CD4-positive, alpha-beta memory T cell (primary cell): ENCODE results near the gene MARCO. TPM values are rescaled to one million over a fixed set of nuclear protein-coding genes. Genes with fewer than 3 reads are reported as not detected.

Source experiments
- CTCF ChIA-PET: fragments of 350-600 bp; sonication (Branson Sonifier 250); formaldehyde crosslinking; loops from one replicate; lab custom pipeline; 2021; ENCODE audit warnings: inconsistent platforms; ENCODE audit not compliant: partially characterized antibody; lab: Charles Lee
- POLR2A ChIA-PET: fragments of 350-600 bp; sonication (Branson Sonifier 250); formaldehyde crosslinking; loops from one replicate; lab custom pipeline; 2021; ENCODE audit not compliant: partially characterized antibody; lab: Charles Lee
- DNase-seq, 5 donors: peaks; one replicate each; pipeline versions ENCODE4 v3.0.0 to v3.0.0-alpha.2; 2020 to 2022; ENCODE audit warnings: mixed read lengths in 1 of 5
- H3K27ac ChIP-seq: one replicate; pipeline ENCODE4 v1.7.0; 2013; ENCODE audit warnings: low read depth, low read length
- H3K27me3 ChIP-seq: 2 replicates; pipeline ENCODE4 v1.7.0; 2013; ENCODE audit warnings: mild to moderate bottlenecking, low read length, moderate library complexity; ENCODE audit not compliant: insufficient read depth
- H3K36me3 ChIP-seq: 2 replicates; pipeline ENCODE4 v1.7.0; 2013; ENCODE audit warnings: mild to moderate bottlenecking, low read length, moderate library complexity; ENCODE audit not compliant: insufficient read depth
- H3K4me1 ChIP-seq: 2 replicates; pipeline ENCODE4 v1.7.0; 2013; ENCODE audit warnings: mild to moderate bottlenecking, low read length, moderate library complexity; ENCODE audit not compliant: insufficient read depth
- H3K4me3 ChIP-seq, 2 donors: one replicate each; pipeline ENCODE4 v1.7.0; 2013; ENCODE audit warnings: low read length in 2 of 2, mild to moderate bottlenecking in 1 of 2
- H3K9me3 ChIP-seq, 2 donors: one replicate each; pipeline ENCODE4 v1.7.0; 2013; ENCODE audit warnings: low read length in 2 of 2, control low read depth in 1 of 2; ENCODE audit not compliant: control insufficient read depth in 1 of 2
- H3K27ac Mint-ChIP-seq, 7 donors: one replicate each; pipeline ENCODE4 v1.8.0; 2020 to 2021; ENCODE audit warnings: mixed read lengths in 7 of 7, mild to moderate bottlenecking in 6 of 7, inconsistent platforms in 3 of 7, moderate library complexity in 3 of 7
- H3K27me3 Mint-ChIP-seq, 2 donors: one replicate each; pipeline ENCODE4 v1.8.0; 2020 to 2021; ENCODE audit warnings: mixed read lengths in 2 of 2
- H3K36me3 Mint-ChIP-seq, 2 donors: one replicate each; pipeline ENCODE4 v1.8.0; 2020 to 2021; ENCODE audit warnings: mixed read lengths in 2 of 2, inconsistent platforms in 1 of 2, mild to moderate bottlenecking in 1 of 2
- H3K4me1 Mint-ChIP-seq, 4 donors: one replicate each; pipeline ENCODE4 v1.8.0; 2020 to 2021; ENCODE audit warnings: mixed read lengths in 4 of 4, mild to moderate bottlenecking in 1 of 4
- H3K4me3 Mint-ChIP-seq, 8 donors: one replicate each; pipeline ENCODE4 v1.8.0; 2020 to 2021; ENCODE audit warnings: mixed read lengths in 8 of 8, mild to moderate bottlenecking in 7 of 8, moderate library complexity in 6 of 8, inconsistent platforms in 3 of 8
- H3K9me3 Mint-ChIP-seq, 8 donors: one replicate each; pipeline ENCODE4 v1.8.0; 2020 to 2021; ENCODE audit warnings: mixed read lengths in 8 of 8, mild to moderate bottlenecking in 5 of 8, inconsistent platforms in 3 of 8, moderate library complexity in 1 of 8
- intact Hi-C: fragments of 100-400 bp; cut with micrococcal nuclease; formaldehyde crosslinking; loops from one replicate; pipeline ENCODE4 v1.15.1; 2023
- polyA plus RNA-seq, 2 donors: library from polyadenylated mRNA; unstranded; fragments of 300-500 nt; fragmentation: Illumina TruSeq; gene quantifications; one replicate each; pipeline ENCODE4 v1.2.3, GENCODE V29; 2021
- total RNA-seq, 2 experiments: library from RNA; stranded (reverse); gene quantifications; one replicate each; pipeline ENCODE4 v1.2.3, GENCODE V29; 2021

Gene MARCO
- total and polyA plus RNA-seq, 4 experiments from 2014 or later: 0.17 TPM; not detected in 3

GRCh38 chr2:119011162-119011909 is 69.3 kb downstream of the MARCO start:
- ChIA-PET CTCF (no interaction called here), POLR2A (no interaction called here)
- Mint-ChIP-seq H3K36me3 (no peaks in the 10 kb centered on the region), H3K27ac (no peak overlapping the region), H3K4me1 (peaks cover 0 to 1% (median 0%) of the 10 kb centered on the region in 4 donors), H3K9me3 (peaks cover 0 to 8% (median 0%) of the 10 kb centered on the region in 8 donors), H3K27me3 (peaks cover 19% of the 10 kb centered on the region in 2 donors), H3K4me3 (no peak overlapping the region)
- intact Hi-C loops: no loop called here
- no peaks in the 10 kb centered on the region for H3K36me3 ChIP-seq
- DNase-seq: no peak
- H3K4me1 ChIP-seq: no peaks in the 10 kb centered on the region
- H3K9me3 ChIP-seq: no peaks in the 10 kb centered on the region
- H3K27me3 ChIP-seq: no peaks in the 10 kb centered on the region
- no peak overlapping the region for H3K4me3 ChIP-seq
- H3K27ac ChIP-seq: no peak overlapping the region

GRCh38 chr2:119011910-119012209 is 69.9 kb downstream of the MARCO start:
- peaks cover 0 to 1% (median 0%) of the 10 kb centered on the region in 4 donors for H3K4me1 Mint-ChIP-seq
- peaks cover 0 to 8% (median 0%) of the 10 kb centered on the region in 8 donors for H3K9me3 Mint-ChIP-seq
- POLR2A ChIA-PET: no interaction called here
- Histone ChIP-seq H3K27ac (no peak overlapping the region), H3K27me3 (no peaks in the 10 kb centered on the region), H3K9me3 (no peaks in the 10 kb centered on the region), H3K4me1 (no peaks in the 10 kb centered on the region), H3K4me3 (no peak overlapping the region), H3K36me3 (no peaks in the 10 kb centered on the region)
- no peak for DNase-seq
- H3K27me3 Mint-ChIP-seq: peaks cover 19% of the 10 kb centered on the region in 2 donors
- intact Hi-C loops: no loop called here
- H3K27ac Mint-ChIP-seq: no peak overlapping the region
- H3K36me3 Mint-ChIP-seq: no peaks in the 10 kb centered on the region
- no peak overlapping the region for H3K4me3 Mint-ChIP-seq
- CTCF ChIA-PET: no interaction called here

- Histone ChIP-seq H3K27ac (no peak overlapping the region), H3K4me3 (no peak overlapping the region), H3K36me3 (no peaks in the 10 kb centered on the region), H3K4me1 (no peaks in the 10 kb centered on the region), H3K9me3 (no peaks in the 10 kb centered on the region), H3K27me3 (no peaks in the 10 kb centered on the region)
- CTCF ChIA-PET: no interaction called here
- DNase-seq: no peak
- H3K27ac Mint-ChIP-seq: peak overlapping the region in 1 of 7 donors; percentile 54
- POLR2A ChIA-PET: no interaction called here
- H3K4me3 Mint-ChIP-seq: no peak overlapping the region
- H3K27me3 Mint-ChIP-seq: peaks cover 19 to 20% of the 10 kb centered on the region in 2 donors
- peaks cover 0 to 1% (median 0%) of the 10 kb centered on the region in 4 donors for H3K4me1 Mint-ChIP-seq
- no peaks in the 10 kb centered on the region for H3K36me3 Mint-ChIP-seq
- peaks cover 0 to 7% (median 0%) of the 10 kb centered on the region in 8 donors for H3K9me3 Mint-ChIP-seq
- intact Hi-C loops: no loop called here
Observed at GRCh38 chr2:119012345-119013301, 70.6 kb downstream of the MARCO start.

GRCh38 chr2:119013671-119014070 is 71.7 kb downstream of the MARCO start:
- intact Hi-C loops: no loop called here
- H3K4me3 ChIP-seq: no peak overlapping the region
- DNase-seq: no peak
- no peaks in the 10 kb centered on the region for H3K4me1 ChIP-seq
- H3K36me3 Mint-ChIP-seq: no peaks in the 10 kb centered on the region
- ChIA-PET CTCF (no interaction called here), POLR2A (no interaction called here)
- no peaks in the 10 kb centered on the region for H3K27me3 ChIP-seq
- no peaks in the 10 kb centered on the region for H3K36me3 ChIP-seq
- peaks cover 0 to 9% (median 0%) of the 10 kb centered on the region in 8 donors for H3K9me3 Mint-ChIP-seq
- H3K4me3 Mint-ChIP-seq: no peak overlapping the region
- H3K9me3 ChIP-seq: no peaks in the 10 kb centered on the region
- peaks cover 17 to 21% of the 10 kb centered on the region in 2 donors for H3K27me3 Mint-ChIP-seq
- peaks cover 0 to 1% (median 0%) of the 10 kb centered on the region in 4 donors for H3K4me1 Mint-ChIP-seq
- no peak overlapping the region for H3K27ac ChIP-seq
- H3K27ac Mint-ChIP-seq: peak overlapping the region in 1 of 7 donors; percentile 39

GRCh38 chr2:119015845-119016244 is 73.9 kb downstream of the MARCO start:
- ChIA-PET POLR2A (no interaction called here), CTCF (no interaction called here)
- Histone ChIP-seq H3K4me3 (no peak overlapping the region), H3K4me1 (no peaks in the 10 kb centered on the region), H3K36me3 (no peaks in the 10 kb centered on the region), H3K27ac (no peak overlapping the region), H3K27me3 (no peaks in the 10 kb centered on the region), H3K9me3 (no peaks in the 10 kb centered on the region)
- Mint-ChIP-seq H3K36me3 (no peaks in the 10 kb centered on the region), H3K4me3 (no peak overlapping the region), H3K27me3 (peaks cover 10 to 13% of the 10 kb centered on the region in 2 donors), H3K9me3 (peaks cover 0 to 6% (median 0%) of the 10 kb centered on the region in 8 donors), H3K4me1 (peaks cover 0 to 1% (median 0%) of the 10 kb centered on the region in 4 donors), H3K27ac (no peak overlapping the region)
- intact Hi-C loops: no loop called here
- DNase-seq: no peak

- no peaks in the 10 kb centered on the region for H3K27me3 ChIP-seq
- no peak overlapping the region for H3K4me3 Mint-ChIP-seq
- H3K36me3 Mint-ChIP-seq: no peaks in the 10 kb centered on the region
- H3K27ac Mint-ChIP-seq: no peak overlapping the region
- H3K9me3 ChIP-seq: no peaks in the 10 kb centered on the region
- no peaks in the 10 kb centered on the region for H3K4me1 ChIP-seq
- DNase-seq: no peak
- ChIA-PET CTCF (no interaction called here), POLR2A (no interaction called here)
- no peak overlapping the region for H3K4me3 ChIP-seq
- H3K27ac ChIP-seq: no peak overlapping the region
- peaks cover 0 to 3% (median 0%) of the 10 kb centered on the region in 8 donors for H3K9me3 Mint-ChIP-seq
- intact Hi-C loops: no loop called here
- no peaks in the 10 kb centered on the region for H3K36me3 ChIP-seq
- H3K27me3 Mint-ChIP-seq: peaks cover 0 to 4% of the 10 kb centered on the region in 2 donors
- no peaks in the 10 kb centered on the region for H3K4me1 Mint-ChIP-seq
Observed at GRCh38 chr2:119019521-119019920, 77.5 kb downstream of the MARCO start.

GRCh38 chr2:119022678-119023077 is 80.7 kb downstream of the MARCO start:
- Mint-ChIP-seq H3K4me1 (no peaks in the 10 kb centered on the region), H3K9me3 (peaks cover 0 to 2% (median 0%) of the 10 kb centered on the region in 8 donors), H3K27me3 (peaks cover 2% of the 10 kb centered on the region in 2 donors), H3K27ac (no peak overlapping the region), H3K4me3 (no peak overlapping the region), H3K36me3 (no peaks in the 10 kb centered on the region)
- DNase-seq: no peak
- POLR2A ChIA-PET: no interaction called here
- intact Hi-C loops: no loop called here
- no peak overlapping the region for H3K4me3 ChIP-seq
- no peaks in the 10 kb centered on the region for H3K27me3 ChIP-seq
- no peaks in the 10 kb centered on the region for H3K9me3 ChIP-seq
- no peak overlapping the region for H3K27ac ChIP-seq
- CTCF ChIA-PET: no interaction called here
- no peaks in the 10 kb centered on the region for H3K36me3 ChIP-seq
- no peaks in the 10 kb centered on the region for H3K4me1 ChIP-seq
